GM21360 (cell line): ENCODE results near the gene HAP1.
"Not testable (repeated sequence)": the region's sequence is repeated elsewhere in the genome, so short reads cannot be mapped to it uniquely, and the experiment has no call there.

Source experiments
- ATAC-seq: cut with Tn5 transposase; IDR thresholded peaks from one replicate; pipeline ENCODE4 v1.9.1; 2021; ENCODE audit warnings: mild to moderate bottlenecking, moderate library complexity; ENCODE audit not compliant: unreplicated experiment

HAP1 gene

GRCh38 chr17:41675157-41676057, 59.0 kb downstream of the HAP1 start:
- ATAC-seq: not testable (repeated sequence)
